ENCODE data around the gene MARVELD2.
"Not testable (repeated sequence)": the region's sequence is repeated elsewhere in the genome, so short reads cannot be mapped to it uniquely, and the experiment has no call there.

The MARVELD2 gene

DNA sequence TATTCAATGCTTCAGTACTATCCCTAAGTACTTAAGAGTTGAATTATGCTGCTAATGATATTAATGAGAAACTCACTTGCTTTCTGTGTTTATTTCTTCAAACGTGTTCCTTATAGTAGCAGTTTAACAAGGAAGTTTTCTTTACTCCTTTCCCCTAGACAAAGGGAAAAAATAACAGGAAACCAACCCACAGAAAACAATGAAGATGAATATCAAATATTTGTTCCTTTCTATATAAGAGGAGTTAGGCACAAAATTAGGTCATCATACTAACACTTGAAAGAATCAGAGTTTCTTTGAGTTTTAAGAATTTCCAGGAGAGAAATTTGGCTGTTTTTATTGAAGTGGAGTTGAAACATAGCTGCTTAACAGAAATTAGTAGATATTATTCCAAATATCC, 62.3 kb downstream of the MARVELD2 start:
- TF ChIP-seq CTCF (IDR thresholded peaks at IDR 0.05): no peak
- H3K27ac ChIP-seq: no peak overlapping the region
- DNase-seq (ENCODE audit: low spot score): no peak
- H3K4me3 ChIP-seq: no peak overlapping the region

DNA sequence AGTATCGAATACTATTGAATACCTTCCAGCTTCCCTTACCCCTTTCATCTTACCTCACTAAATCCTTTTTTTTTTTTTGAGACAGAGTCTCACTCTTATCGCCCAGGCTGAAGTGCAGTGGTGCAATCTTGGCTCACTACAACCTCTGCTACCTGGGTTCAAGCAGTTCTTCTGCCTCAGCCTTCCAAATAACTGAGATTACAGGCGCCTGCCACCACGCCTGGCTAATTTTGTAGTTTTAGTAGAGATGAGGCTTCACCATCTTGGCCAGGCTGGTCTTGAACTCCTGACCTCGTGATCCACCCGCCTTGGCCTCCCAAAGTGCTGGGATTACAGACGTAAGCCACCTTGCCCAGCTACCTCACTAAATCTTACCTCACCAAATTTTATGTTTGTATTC, 63.4 kb downstream of the MARVELD2 start:
- not testable (repeated sequence) for H3K27ac ChIP-seq; DNase-seq (ENCODE audit: low spot score); H3K4me3 ChIP-seq

GRCh38 chr5:69484891-69485290, 70.0 kb downstream of the MARVELD2 start:
- DNase-seq (ENCODE audit: low spot score): no peak
- TF ChIP-seq CTCF (IDR thresholded peaks at IDR 0.05): no peak
- H3K27ac ChIP-seq: no peak overlapping the region
- no peak overlapping the region for H3K4me3 ChIP-seq

DNA sequence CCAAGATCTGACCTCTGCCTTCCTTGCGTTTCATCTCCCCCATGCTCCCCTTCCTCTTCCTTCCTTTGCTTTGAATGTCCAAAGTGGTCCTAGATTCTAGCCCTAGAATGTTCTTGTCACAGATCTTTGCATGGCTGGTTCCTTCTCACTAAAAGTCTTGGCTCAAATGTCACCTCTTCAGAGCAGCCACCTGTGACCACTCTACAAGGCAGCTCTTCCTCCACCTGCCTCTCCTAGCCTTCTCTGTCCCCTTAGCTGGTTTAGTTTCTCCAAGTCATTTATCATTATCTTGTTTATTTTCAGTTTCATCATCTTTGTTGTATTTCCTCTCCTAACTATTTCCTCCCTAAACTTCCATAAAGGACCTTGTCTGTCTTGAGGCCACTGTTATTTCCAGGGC, 70.6 kb downstream of the MARVELD2 start:
- DNase-seq (ENCODE audit: low spot score): no peak
- H3K27ac ChIP-seq: no peak overlapping the region
- no peak for TF ChIP-seq CTCF (IDR thresholded peaks at IDR 0.05)
- H3K4me3 ChIP-seq: no peak overlapping the region

DNA sequence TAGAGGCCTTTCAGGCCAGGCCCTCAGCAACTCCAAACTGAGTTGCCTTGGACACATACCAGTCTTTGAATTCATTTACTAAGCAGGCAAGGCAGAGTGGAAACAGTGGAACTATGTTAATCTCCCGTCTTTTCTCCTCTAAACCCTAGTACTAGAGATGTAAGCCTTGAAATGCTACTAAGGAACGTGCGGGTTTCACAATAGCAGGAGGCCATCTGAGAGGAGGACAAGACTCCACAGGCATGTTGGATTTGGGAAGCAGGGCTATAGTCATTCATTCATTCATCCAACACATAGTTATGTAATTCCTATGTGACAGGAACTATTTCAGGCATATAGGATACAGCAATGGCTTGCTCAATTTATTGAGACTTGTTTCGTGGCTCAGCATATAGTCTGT, 74.3 kb downstream of the MARVELD2 start:
- DNase-seq (ENCODE audit: low spot score): no peak
- no peak for TF ChIP-seq CTCF (IDR thresholded peaks at IDR 0.05)
- Histone ChIP-seq H3K27ac (no peak overlapping the region), H3K4me3 (no peak overlapping the region)

DNA sequence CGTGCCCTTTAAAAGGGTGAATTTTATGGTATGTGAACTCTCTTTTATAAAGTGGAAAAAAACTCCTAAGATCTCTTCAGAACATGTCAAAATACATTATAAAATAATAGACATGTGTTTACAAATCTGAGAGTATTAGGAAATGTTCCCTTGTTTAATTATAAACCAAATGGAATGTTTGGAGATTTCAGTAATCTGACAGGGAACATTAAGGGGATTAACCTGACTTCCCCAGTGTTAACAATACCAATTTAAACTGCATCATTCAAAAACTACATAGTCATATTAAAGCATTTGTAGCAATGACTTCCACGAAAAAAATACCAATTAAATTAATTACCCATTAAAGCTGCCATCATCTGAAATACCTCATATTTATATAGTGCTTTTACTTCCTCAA, 76.1 kb downstream of the MARVELD2 start:
- H3K27ac ChIP-seq: no peak overlapping the region
- no peak overlapping the region for H3K4me3 ChIP-seq
- no peak for TF ChIP-seq CTCF (IDR thresholded peaks at IDR 0.05)
- no peak for DNase-seq (ENCODE audit: low spot score)

GRCh38 chr5:69491838-69492390, 77.0 kb downstream of the MARVELD2 start:
- no peak overlapping the region for H3K27ac ChIP-seq
- DNase-seq (ENCODE audit: low spot score): no peak
- peak overlapping the region; percentile 70 for H3K4me3 ChIP-seq
- no peak for TF ChIP-seq CTCF (IDR thresholded peaks at IDR 0.05)

All from coronary artery (tissue), 2 donors.